IPS DF 19.7 (cell line): ENCODE results near the gene KCTD8.
"Not testable (repeated sequence)": the region's sequence is repeated elsewhere in the genome, so short reads cannot be mapped to it uniquely, and the experiment has no call there.

Experiments used
- DNase-seq: peaks from one replicate; pipeline ENCODE4 v3.0.0-alpha.2; 2013; ENCODE audit warnings: low read depth, low spot score

KCTD8 gene

GRCh38 chr4:44326741-44327140, 121.9 kb downstream of the KCTD8 start:
- no peak for DNase-seq

DNA sequence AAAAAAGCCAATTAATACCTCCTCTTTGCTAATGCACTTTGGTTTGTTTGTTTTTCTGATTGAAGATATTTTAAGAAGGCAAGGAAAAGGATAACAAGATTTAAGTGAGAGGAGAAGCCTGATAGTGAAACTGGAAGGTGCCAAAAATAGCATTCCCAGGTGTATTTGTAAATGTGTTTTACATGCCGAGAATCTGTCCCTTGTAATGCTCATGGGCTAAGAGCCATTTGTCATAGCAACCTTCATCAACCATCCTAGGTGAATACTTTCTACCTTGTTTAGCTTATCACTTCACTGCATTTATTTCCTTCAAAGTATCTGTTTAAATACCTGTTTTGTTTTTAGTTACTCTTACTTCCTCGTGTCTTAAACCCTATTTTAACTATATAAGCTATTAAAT, 127.8 kb downstream of the KCTD8 start:
- DNase-seq: no peak

DNA sequence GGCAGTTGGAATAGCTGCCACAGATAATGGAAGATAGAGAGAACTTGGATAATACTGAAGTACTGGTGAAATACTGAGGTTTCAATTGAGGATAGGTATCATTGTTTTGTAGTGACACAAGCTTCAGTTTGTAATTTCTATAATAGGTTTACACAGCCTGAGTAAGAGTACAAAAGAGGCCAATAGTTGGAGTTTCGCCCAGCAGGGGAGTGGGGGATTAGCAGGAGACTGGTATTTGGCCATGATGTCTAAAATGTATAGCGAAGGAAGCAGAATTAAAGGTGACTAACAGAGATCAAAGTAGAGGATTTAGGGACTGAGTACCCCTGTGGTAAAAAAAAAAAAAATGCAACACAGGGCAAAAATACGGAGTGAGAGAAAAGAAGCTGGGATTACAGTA, 129.5 kb downstream of the KCTD8 start:
- DNase-seq: no peak

DNA sequence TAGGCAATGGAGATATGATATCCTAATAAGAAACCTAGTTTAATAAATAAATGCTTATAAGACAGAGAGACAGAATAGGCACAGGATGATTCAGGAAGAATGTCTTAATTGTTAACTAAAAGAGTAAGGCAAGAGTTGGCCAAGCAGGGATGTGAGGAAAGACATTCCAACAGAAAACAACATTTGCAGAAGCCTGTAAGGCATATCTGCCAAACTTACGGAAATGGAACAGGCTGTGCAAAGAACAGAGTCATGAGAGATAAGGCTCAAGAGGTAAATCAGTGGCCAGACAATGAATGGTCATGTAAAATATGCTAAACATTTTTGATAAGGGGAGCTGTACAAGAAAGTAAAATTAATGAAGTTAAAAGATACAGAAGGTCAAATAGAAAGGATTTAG, 134.9 kb downstream of the KCTD8 start:
- DNase-seq: no peak

DNA sequence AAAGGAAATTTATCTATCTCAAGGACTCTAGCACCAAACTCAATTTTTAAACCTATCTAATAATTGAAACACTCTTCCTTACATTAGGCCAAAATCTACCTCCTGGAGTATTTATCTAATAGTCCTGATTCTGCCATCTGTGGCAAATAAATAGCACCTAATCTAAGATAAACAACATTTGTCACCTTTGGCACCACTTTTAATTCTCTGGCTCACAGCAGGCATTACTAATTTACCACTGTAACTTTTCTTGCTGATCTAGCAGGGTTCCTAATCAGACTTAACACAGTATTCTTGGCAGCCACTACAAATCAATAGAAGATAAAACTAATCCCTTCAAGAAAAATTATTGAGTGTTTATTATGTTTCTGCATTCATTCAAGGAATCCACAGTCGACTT, 161.1 kb downstream of the KCTD8 start:
- no peak for DNase-seq

DNA sequence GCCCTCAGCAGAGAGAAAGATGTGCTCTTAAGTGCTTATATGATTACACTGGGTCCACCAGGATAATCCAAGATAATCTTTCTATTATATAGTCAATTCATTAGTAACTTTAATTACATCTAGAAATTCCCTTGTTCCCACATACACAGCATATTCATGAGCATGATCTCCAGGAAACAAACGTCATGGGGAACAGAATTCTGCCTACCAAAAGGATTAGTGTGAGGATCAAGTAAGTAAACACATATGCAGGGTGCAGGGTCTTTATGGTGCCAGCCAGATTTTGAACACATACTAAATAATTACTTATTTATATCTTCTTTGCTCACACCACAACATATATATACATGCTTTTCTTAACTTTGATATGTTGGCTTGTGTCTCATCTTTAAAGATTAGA, 169.1 kb downstream of the KCTD8 start:
- no peak for DNase-seq

- no peak for DNase-seq
These were observed 169.5 kb downstream of the KCTD8 start for GRCh38 chr4:44279066-44279465.

- DNase-seq: no peak
These were observed 191.1 kb downstream of the KCTD8 start for GRCh38 chr4:44257461-44257860.

DNA sequence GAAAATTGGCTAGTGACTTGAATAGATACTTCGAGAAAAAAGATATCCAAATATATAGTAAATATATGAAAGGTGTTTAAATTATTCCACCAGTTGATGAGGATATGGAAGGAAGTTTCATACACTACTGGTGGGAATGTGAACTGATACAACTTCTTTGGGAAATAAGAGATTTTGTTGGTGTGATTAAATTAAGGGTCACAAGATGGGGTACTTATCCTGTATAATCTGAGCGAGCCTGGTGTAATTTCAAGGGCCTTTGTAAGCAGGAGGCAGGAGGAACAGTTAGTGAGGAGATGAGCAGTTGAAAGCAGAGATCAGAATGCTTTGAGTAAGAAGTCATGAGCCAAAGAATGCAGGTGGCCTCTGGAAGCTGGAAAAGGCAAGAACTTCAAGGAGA, 192.2 kb downstream of the KCTD8 start:
- peak; percentile 15 for DNase-seq

DNA sequence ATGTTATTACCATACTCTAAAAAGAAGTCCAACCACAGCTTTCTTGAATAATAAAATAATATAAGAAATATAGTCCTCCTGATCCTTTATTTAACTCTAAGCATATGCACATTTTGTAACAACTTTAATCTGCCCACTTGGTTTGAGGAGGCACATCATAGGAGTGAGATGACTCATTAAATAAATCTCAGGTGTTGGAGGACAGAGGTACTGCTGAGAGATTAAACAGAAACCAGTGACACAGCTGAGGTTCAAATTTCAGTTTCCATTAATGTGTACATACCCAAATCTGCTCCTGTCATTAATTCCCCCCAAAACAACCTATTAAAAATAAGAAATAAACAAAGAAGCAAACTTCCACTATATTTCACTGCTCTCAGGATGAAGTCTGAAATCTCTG, 211.0 kb downstream of the KCTD8 start:
- no peak for DNase-seq

DNA sequence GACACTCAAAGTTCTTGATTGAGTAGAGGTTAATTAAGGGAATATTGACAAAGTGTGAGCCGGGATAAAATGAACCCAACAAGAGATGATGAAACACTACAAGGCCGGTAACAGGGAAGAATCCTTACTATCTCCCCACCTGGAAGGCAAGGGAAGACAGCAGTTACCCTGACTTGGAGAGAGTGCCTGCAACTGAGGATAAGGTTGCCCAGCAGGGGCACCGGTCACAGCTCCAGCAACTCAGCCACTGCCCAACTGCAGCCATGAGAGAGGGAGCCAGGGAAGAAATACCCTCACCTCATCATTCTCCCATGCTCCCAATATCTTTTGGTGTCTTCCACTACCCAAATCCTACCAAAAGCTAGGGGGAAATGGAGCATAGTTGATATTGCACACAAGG, 212.7 kb downstream of the KCTD8 start:
- DNase-seq: no peak

DNA sequence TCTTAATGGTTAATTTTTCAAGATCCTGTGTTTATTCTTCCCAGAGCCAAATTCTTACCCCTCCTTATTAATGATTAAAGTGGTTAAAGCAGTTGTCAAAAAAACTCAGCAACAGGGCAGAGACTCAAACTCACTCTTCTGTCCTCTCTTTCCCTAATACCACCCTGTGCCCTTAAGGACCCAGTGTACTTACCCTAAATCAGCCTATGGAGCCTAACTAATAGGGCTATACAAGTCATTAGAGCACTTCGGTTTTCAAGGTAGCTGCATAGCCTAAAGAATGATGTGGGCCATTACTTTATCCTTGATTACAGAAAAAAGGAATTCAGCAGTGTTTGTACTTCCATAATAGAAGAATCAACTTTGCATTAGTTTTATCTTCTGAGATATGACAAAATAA, 216.3 kb downstream of the KCTD8 start:
- DNase-seq: no peak

GRCh38 chr4:44231006-44231405, 217.6 kb downstream of the KCTD8 start:
- DNase-seq: no peak

DNA sequence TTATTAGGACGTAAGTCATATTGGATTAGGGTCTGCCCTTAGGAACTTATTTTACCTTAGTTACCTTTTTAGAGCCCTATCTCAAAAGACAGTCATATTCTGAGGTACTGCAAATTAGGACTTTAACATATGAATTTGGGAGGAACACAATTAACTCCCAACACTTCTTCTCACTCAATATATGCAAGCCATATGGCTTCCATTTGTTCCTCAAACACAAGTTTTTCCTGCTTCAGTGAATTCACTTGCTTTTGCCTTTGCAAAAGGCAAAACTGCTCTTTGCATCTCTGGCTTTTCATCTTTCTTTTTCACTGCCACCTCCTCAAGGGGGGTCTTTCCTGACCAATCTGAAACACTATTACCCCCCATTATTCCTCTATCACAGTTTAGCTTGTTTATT, 220.3 kb downstream of the KCTD8 start:
- no peak for DNase-seq

DNA sequence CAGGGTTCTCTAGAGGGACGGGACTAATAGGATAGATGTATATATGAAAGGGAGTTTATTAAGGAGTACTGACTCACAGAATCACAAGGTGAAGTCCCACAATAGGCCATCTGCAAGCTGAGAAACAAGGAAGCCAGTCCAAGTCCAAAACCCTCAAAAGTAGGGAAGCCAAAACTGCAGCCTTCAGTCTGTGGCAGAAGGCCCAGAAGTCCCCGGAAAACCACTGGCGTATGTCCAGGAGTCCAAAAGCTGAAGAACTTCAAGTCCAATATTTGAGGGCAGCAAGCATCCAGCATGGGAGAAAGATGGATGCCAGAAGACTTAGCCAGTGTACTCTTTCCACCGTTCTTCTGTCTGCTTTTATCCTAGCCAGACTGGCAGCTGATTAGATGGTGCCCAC, 227.2 kb downstream of the KCTD8 start:
- no peak for DNase-seq

- DNase-seq: peak; percentile 15
These were observed 237.9 kb downstream of the KCTD8 start for GRCh38 chr4:44210750-44211149.

- DNase-seq: no peak
These were observed 251.8 kb downstream of the KCTD8 start for GRCh38 chr4:44196796-44197195.

GRCh38 chr4:44194365-44194764, 254.2 kb downstream of the KCTD8 start:
- DNase-seq: no peak

- DNase-seq: no peak
These were observed 261.8 kb downstream of the KCTD8 start for GRCh38 chr4:44186850-44187246.

GRCh38 chr4:44186096-44186849, 262.3 kb downstream of the KCTD8 start:
- DNase-seq: no peak

DNA sequence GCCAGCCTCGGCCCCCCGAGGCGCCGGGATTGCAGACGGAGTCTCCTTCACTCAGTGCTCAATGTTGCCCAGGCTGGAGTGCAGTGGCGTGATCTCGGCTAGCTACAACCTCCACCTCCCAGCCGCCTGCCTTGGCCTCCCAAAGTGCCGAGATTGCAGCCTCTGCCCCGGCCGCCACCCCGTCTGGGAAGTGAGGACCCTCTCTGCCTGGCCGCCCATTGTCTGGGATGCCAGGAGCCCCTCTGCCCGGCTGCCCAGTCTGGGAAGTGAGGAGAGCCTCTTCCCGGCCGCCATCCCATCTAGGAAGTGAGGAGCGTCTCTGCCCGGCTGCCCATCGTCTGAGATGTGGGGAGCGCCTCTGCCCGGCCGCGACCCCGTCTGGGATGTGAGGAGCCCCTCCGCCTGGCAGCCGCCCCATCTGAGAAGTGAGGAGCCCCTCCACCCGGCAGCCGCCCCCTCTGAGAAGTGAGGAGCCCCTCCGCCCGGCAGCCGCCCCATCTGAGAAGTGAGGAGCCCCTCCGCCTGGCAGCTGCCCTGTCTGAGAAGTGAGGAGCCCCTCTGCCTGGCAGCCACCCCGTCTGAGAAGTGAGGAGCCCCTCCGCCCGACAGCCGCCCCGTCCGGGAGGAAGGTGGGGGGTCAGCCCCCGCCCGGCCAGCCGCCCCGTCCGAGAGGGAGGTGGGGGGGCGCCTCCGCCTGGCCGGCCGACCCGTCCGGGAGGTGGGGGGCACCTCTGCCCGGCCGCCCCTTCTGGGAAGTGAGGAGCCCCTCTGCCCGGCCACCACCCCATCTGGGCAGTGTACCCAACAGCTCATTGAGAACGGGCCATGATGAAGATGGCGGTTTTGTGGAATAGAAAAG, 266.9 kb downstream of the KCTD8 start:
- not testable (repeated sequence) for DNase-seq

DNA sequence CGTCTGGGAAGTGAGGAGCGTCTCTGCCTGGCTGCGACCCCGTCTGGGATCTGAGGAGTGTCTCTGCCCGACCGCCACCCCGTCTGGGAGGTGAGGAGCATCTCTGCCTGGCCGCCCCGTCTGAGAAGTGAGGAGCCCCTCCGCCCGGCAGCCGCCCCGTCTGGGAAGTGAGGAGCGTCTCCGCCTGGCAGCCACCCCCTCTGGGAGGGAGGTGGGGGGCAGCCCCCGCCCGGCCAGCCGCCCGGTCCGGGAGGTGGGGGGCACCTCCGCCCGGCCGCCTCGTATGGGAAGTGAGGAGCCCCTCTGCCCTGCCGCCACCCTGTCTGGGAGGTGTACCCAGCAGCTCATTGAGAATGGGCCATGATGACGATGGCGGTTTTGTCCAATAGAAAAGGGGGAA, 280.8 kb downstream of the KCTD8 start:
- DNase-seq: not testable (repeated sequence)

DNA sequence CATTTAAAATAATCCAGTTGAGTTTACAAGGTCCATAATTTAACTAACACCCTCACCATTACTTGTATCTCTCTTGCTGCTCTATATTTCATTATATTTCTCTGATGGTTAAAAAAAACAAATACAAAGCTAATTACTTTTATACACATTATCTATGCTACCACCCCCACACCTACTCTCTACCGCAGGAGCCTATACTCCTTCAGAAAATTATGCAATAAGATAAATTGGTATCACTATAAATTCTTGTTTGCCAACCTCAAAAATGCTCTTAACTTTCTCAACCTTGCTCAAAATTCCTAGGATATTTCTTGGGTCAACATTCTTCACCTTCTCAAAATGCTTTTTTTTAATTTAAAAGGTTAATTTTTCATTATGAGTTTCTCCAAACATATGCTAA, 282.7 kb downstream of the KCTD8 start:
- no peak for DNase-seq
